GM23338 (cell line): ENCODE results near the gene ARL15. TPM values are rescaled to one million over a fixed set of nuclear protein-coding genes. Genes with fewer than 3 reads are reported as not detected.

Experiments used
- ATAC-seq: fragments of 200-7000 bp; cut with Tn5 transposase; 3 replicates; pipeline ENCODE4 v1.9.1; 2020
- DNase-seq: peaks from one replicate; pipeline ENCODE4 v3.0.0-alpha.2; 2015; ENCODE audit warnings: low spot score
- H2AFZ ChIP-seq: fragments of 200-600 bp; sonication (generic); 2 replicates; pipeline ENCODE4 v1.8.0; 2016; ENCODE audit warnings: antibody characterized with exemption, mild to moderate bottlenecking, moderate library complexity
- H3F3A ChIP-seq: fragments of 200-600 bp; sonication (generic); replicated peaks from 2 replicates; pipeline ENCODE4 v1.8.0; 2017; ENCODE audit warnings: antibody characterized with exemption, mixed run types, low read depth
- H3K27ac ChIP-seq: fragments of 200-600 bp; sonication (generic); 2 replicates; pipeline ENCODE4 v1.6.1; 2016; ENCODE audit warnings: low read depth
- H3K27me3 ChIP-seq: fragments of 200-600 bp; sonication (generic); 2 replicates; pipeline ENCODE4 v1.8.0; 2016; ENCODE audit warnings: mild to moderate bottlenecking, mixed run types, moderate library complexity; ENCODE audit not compliant: insufficient read depth
- H3K36me3 ChIP-seq: fragments of 200-600 bp; sonication (generic); 2 replicates; pipeline ENCODE4 v1.8.0; 2016; ENCODE audit warnings: mild to moderate bottlenecking; ENCODE audit not compliant: insufficient read depth
- H3K4me1 ChIP-seq: fragments of 200-600 bp; sonication (generic); 2 replicates; pipeline ENCODE4 v1.8.0; 2016; ENCODE audit warnings: mild to moderate bottlenecking, moderate library complexity; ENCODE audit not compliant: insufficient read depth
- H3K4me2 ChIP-seq: fragments of 200-600 bp; sonication (generic); 2 replicates; pipeline ENCODE4 v1.7.1; 2017; ENCODE audit warnings: mixed run types
- H3K4me3 ChIP-seq: fragments of 200-600 bp; sonication (generic); 2 replicates; pipeline ENCODE4 v1.6.1; 2016; ENCODE audit warnings: mixed run types
- H3K79me2 ChIP-seq: fragments of 200-600 bp; sonication (generic); replicated peaks from 2 replicates; pipeline ENCODE4 v1.8.0; 2017; ENCODE audit warnings: mild to moderate bottlenecking; ENCODE audit not compliant: insufficient read depth
- H3K9me2 ChIP-seq: fragments of 200-600 bp; sonication (generic); 2 replicates; pipeline ENCODE4 v1.8.0; 2017; ENCODE audit not compliant: insufficient read depth
- H4K20me1 ChIP-seq: fragments of 200-600 bp; sonication (generic); replicated peaks from 2 replicates; pipeline ENCODE4 v1.8.0; 2017; ENCODE audit warnings: mild to moderate bottlenecking; ENCODE audit not compliant: insufficient read depth
- H3K27ac Mint-ChIP-seq: 2 replicates; pipeline ENCODE4 v1.8.0; 2020; ENCODE audit warnings: inconsistent platforms, mild to moderate bottlenecking, moderate library complexity, mixed read lengths
- H3K27me3 Mint-ChIP-seq: 3 replicates; pipeline ENCODE4 v1.8.0; 2022; ENCODE audit warnings: low read depth, mild to moderate bottlenecking, moderate library complexity, mixed read lengths, inconsistent platforms; ENCODE audit not compliant: insufficient read depth, poor library complexity
- H3K36me3 Mint-ChIP-seq: 3 replicates; pipeline ENCODE4 v1.8.0; 2021; ENCODE audit warnings: low read depth, mild to moderate bottlenecking, inconsistent platforms, moderate library complexity, mixed read lengths
- H3K4me1 Mint-ChIP-seq: 3 replicates; pipeline ENCODE4 v1.8.0; 2020; ENCODE audit warnings: mild to moderate bottlenecking, inconsistent platforms, mixed read lengths
- H3K4me3 Mint-ChIP-seq: 3 replicates; pipeline ENCODE4 v1.8.0; 2021; ENCODE audit warnings: moderate library complexity, mild to moderate bottlenecking, inconsistent platforms, mixed read lengths
- H3K9me3 Mint-ChIP-seq: 3 replicates; pipeline ENCODE4 v1.8.0; 2020; ENCODE audit warnings: moderate library complexity, mild to moderate bottlenecking, inconsistent platforms, mixed read lengths
- CREB1 ChIP-seq: fragments of 250-450 bp; sonication (Bioruptor Pico); IDR thresholded peaks from 2 replicates; pipeline ENCODE4 v1.5.0; 2020; ENCODE audit warnings: low read depth, mild to moderate bottlenecking, moderate library complexity
- EZH2 ChIP-seq: fragments of 200-600 bp; sonication (generic); IDR thresholded peaks from one replicate; pipeline ENCODE4 v1.8.0; 2017; ENCODE audit warnings: antibody characterized with exemption, mild to moderate bottlenecking, low read depth; ENCODE audit not compliant: unreplicated experiment
- EZH2phosphoT487 ChIP-seq: fragments of 200-600 bp; sonication (generic); IDR thresholded peaks from one replicate; pipeline ENCODE4 v1.8.1; 2018; ENCODE audit warnings: antibody characterized with exemption; ENCODE audit not compliant: unreplicated experiment
- JUNB ChIP-seq: IDR thresholded peaks from one replicate; pipeline ENCODE4 v1.6.1; 2016; ENCODE audit warnings: antibody characterized with exemption; ENCODE audit not compliant: unreplicated experiment
- POLR2AphosphoS5 ChIP-seq: IDR thresholded peaks from 2 replicates; pipeline ENCODE4 v1.6.1; 2016; ENCODE audit warnings: antibody characterized with exemption, low read depth
- ZNF114 ChIP-seq: fragments of 250-450 bp; sonication (Bioruptor Pico); IDR thresholded peaks from 2 replicates; pipeline ENCODE4 v1.5.0; 2020; ENCODE audit warnings: mild to moderate bottlenecking, moderate library complexity
- ZNF331 ChIP-seq: fragments of 250-450 bp; sonication (Bioruptor Pico); IDR thresholded peaks from 2 replicates; pipeline ENCODE4 v1.5.0; 2020; ENCODE audit warnings: low read depth, mild to moderate bottlenecking, moderate library complexity
- polyA plus RNA-seq: library from polyadenylated mRNA; unstranded; fragments of >200 nt; fragmentation: Nextera tagmentation; extraction: Ambion mirVana; gene quantifications from 2 replicates; pipeline ENCODE4 v1.2.1, GENCODE V29; 2016
- total RNA-seq: library from RNA; depleted of rRNA; stranded (reverse); fragments of >200 nt; shearing (Covaris generic); gene quantifications from 2 replicates; pipeline ENCODE4 v1.2.3, GENCODE V29; 2014
- TF ChIP-seq, protein P1 (sequence below): IDR thresholded peaks from one replicate; pipeline ENCODE4 v1.6.1; 2018; ENCODE audit warnings: antibody characterized with exemption; ENCODE audit not compliant: unreplicated experiment
- TF ChIP-seq, protein P2 (sequence below): fragments of 250-450 bp; sonication (Bioruptor Pico); IDR thresholded peaks from 2 replicates; pipeline ENCODE4 v1.5.0; 2020; ENCODE audit warnings: mild to moderate bottlenecking, moderate library complexity
- TF ChIP-seq, protein P3 (sequence below): IDR thresholded peaks from 2 replicates; pipeline ENCODE4 v1.6.1; 2016; ENCODE audit warnings: antibody characterized with exemption

ARL15 gene
- total and polyA plus RNA-seq, 2 experiments from 2014 or later, result 13.0 to 54.0 TPM

DNA sequence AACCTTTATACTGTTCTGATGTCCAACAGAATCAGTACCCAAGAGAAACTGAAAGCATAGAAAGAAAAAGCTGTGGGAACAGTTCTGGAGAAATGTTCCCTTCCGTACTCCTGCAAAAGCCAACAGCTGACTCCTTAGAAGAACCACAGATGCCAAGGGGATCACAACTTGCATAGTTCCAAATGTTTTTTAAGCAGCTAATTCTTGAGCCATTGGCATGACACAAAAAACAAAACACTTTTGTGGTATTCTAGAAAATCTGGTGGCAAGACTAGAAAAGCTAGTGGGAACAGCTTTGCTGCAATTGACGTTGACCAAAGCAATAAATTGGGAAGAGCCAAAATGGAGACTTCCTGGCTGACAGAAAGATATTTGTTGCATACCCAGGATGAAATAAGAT is 189.9 kb downstream of the ARL15 start (continued):
- TF ChIP-seq, protein P1, sequence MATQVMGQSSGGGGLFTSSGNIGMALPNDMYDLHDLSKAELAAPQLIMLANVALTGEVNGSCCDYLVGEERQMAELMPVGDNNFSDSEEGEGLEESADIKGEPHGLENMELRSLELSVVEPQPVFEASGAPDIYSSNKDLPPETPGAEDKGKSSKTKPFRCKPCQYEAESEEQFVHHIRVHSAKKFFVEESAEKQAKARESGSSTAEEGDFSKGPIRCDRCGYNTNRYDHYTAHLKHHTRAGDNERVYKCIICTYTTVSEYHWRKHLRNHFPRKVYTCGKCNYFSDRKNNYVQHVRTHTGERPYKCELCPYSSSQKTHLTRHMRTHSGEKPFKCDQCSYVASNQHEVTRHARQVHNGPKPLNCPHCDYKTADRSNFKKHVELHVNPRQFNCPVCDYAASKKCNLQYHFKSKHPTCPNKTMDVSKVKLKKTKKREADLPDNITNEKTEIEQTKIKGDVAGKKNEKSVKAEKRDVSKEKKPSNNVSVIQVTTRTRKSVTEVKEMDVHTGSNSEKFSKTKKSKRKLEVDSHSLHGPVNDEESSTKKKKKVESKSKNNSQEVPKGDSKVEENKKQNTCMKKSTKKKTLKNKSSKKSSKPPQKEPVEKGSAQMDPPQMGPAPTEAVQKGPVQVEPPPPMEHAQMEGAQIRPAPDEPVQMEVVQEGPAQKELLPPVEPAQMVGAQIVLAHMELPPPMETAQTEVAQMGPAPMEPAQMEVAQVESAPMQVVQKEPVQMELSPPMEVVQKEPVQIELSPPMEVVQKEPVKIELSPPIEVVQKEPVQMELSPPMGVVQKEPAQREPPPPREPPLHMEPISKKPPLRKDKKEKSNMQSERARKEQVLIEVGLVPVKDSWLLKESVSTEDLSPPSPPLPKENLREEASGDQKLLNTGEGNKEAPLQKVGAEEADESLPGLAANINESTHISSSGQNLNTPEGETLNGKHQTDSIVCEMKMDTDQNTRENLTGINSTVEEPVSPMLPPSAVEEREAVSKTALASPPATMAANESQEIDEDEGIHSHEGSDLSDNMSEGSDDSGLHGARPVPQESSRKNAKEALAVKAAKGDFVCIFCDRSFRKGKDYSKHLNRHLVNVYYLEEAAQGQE, result no peak

DNA sequence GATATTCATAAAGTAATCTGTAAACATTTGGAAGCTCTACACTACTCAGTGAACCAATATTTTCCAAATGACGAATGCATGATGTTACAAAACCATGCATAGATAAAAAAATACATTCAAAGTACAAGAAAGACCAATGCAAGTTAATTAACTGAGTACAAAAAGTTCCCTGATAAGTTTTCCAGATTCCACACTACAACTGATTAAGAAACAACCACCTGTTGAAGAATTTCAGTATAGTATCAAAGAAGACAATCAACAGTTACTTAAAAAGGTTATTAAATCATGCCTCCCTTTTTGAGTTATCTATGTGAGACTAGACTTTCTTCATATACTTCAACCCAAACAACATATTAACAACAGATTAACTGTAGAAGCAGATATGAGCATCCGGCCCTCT is 192.4 kb downstream of the ARL15 start:
- no peaks in the 10 kb centered on the region for H3F3A ChIP-seq
- H3K36me3 ChIP-seq, result no peaks in the 10 kb centered on the region
- Mint-ChIP-seq H3K36me3 (no peaks in the 10 kb centered on the region), H3K9me3 (no peaks in the 10 kb centered on the region), H3K4me1 (peaks cover 4% of the 10 kb centered on the region; the same call in 2 of the 3 replicates), H3K4me3 (no peak overlapping the region), H3K27me3 (no peaks in the 10 kb centered on the region), H3K27ac (no peak overlapping the region)
- no peaks in the 10 kb centered on the region for H3K4me1 ChIP-seq
- TF ChIP-seq EZH2 (no peak), POLR2AphosphoS5 (no peak), JUNB (no peak), ZNF331 (no peak), EZH2phosphoT487 (no peak), CREB1 (CRISPR knock-in tag) (no peak), ZNF114 (no peak)
- TF ChIP-seq, protein P2, sequence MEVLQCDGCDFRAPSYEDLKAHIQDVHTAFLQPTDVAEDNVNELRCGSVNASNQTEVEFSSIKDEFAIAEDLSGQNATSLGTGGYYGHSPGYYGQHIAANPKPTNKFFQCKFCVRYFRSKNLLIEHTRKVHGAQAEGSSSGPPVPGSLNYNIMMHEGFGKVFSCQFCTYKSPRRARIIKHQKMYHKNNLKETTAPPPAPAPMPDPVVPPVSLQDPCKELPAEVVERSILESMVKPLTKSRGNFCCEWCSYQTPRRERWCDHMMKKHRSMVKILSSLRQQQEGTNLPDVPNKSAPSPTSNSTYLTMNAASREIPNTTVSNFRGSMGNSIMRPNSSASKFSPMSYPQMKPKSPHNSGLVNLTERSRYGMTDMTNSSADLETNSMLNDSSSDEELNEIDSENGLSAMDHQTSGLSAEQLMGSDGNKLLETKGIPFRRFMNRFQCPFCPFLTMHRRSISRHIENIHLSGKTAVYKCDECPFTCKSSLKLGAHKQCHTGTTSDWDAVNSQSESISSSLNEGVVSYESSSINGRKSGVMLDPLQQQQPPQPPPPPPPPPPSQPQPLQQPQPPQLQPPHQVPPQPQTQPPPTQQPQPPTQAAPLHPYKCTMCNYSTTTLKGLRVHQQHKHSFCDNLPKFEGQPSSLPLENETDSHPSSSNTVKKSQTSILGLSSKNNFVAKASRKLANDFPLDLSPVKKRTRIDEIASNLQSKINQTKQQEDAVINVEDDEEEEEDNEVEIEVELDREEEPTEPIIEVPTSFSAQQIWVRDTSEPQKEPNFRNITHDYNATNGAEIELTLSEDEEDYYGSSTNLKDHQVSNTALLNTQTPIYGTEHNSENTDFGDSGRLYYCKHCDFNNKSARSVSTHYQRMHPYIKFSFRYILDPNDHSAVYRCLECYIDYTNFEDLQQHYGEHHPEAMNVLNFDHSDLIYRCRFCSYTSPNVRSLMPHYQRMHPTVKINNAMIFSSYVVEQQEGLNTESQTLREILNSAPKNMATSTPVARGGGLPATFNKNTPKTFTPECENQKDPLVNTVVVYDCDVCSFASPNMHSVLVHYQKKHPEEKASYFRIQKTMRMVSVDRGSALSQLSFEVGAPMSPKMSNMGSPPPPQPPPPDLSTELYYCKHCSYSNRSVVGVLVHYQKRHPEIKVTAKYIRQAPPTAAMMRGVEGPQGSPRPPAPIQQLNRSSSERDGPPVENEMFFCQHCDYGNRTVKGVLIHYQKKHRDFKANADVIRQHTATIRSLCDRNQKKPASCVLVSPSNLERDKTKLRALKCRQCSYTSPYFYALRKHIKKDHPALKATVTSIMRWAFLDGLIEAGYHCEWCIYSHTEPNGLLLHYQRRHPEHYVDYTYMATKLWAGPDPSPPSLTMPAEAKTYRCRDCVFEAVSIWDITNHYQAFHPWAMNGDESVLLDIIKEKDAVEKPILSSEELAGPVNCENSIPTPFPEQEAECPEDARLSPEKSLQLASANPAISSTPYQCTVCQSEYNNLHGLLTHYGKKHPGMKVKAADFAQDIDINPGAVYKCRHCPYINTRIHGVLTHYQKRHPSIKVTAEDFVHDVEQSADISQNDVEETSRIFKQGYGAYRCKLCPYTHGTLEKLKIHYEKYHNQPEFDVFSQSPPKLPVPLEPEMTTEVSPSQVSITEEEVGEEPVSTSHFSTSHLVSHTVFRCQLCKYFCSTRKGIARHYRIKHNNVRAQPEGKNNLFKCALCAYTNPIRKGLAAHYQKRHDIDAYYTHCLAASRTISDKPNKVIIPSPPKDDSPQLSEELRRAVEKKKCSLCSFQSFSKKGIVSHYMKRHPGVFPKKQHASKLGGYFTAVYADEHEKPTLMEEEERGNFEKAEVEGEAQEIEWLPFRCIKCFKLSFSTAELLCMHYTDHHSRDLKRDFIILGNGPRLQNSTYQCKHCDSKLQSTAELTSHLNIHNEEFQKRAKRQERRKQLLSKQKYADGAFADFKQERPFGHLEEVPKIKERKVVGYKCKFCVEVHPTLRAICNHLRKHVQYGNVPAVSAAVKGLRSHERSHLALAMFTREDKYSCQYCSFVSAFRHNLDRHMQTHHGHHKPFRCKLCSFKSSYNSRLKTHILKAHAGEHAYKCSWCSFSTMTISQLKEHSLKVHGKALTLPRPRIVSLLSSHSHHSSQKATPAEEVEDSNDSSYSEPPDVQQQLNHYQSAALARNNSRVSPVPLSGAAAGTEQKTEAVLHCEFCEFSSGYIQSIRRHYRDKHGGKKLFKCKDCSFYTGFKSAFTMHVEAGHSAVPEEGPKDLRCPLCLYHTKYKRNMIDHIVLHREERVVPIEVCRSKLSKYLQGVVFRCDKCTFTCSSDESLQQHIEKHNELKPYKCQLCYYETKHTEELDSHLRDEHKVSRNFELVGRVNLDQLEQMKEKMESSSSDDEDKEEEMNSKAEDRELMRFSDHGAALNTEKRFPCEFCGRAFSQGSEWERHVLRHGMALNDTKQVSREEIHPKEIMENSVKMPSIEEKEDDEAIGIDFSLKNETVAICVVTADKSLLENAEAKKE (CRISPR knock-in tag), result no peak
- TF ChIP-seq, protein P3, sequence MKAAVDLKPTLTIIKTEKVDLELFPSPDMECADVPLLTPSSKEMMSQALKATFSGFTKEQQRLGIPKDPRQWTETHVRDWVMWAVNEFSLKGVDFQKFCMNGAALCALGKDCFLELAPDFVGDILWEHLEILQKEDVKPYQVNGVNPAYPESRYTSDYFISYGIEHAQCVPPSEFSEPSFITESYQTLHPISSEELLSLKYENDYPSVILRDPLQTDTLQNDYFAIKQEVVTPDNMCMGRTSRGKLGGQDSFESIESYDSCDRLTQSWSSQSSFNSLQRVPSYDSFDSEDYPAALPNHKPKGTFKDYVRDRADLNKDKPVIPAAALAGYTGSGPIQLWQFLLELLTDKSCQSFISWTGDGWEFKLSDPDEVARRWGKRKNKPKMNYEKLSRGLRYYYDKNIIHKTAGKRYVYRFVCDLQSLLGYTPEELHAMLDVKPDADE, result no peak
- TF ChIP-seq, protein P1, result no peak
- H3K27ac ChIP-seq, result no peak overlapping the region
- H3K79me2 ChIP-seq, result no peaks in the 10 kb centered on the region
- DNase-seq (no peak), ATAC-seq (no peak)
- H2AFZ ChIP-seq, result no peak overlapping the region
- H3K4me2 ChIP-seq, result no peak overlapping the region
- H3K9me2 ChIP-seq, result no peaks in the 10 kb centered on the region; the same call in 1 of the 2 replicates
- H3K4me3 ChIP-seq, result no peak overlapping the region
- H3K27me3 ChIP-seq, result no peaks in the 10 kb centered on the region
- H4K20me1 ChIP-seq, result no peaks in the 10 kb centered on the region
